H1 (cell line): ENCODE measurements around the gene URM1. TPM values are rescaled to one million over a fixed set of nuclear protein-coding genes. Genes with fewer than 3 reads are reported as not detected.

Source experiments
- CTCF ChIA-PET: fragments of 300-600 bp; sonication (Branson Sonifier 250); formaldehyde crosslinking; loops from one replicate; lab custom pipeline; 2021; ENCODE audit not compliant: partially characterized antibody; lab: Charles Lee
- POLR2A ChIA-PET: fragments of 300-600 bp; sonication (Branson Sonifier 250); formaldehyde crosslinking; loops from one replicate; lab custom pipeline; 2021; ENCODE audit warnings: inconsistent platforms; ENCODE audit not compliant: partially characterized antibody; lab: Charles Lee
- DNase-seq, 2 experiments: peaks; one replicate each; pipeline versions ENCODE4 v3.0.0 to v3.0.0-alpha.2; 2010 to 2022; ENCODE audit warnings: low spot score in 2 of 2, low read depth in 1 of 2, mixed read lengths in 1 of 2
- FAIRE-seq: peaks from 2 replicates; lab custom pipeline; 2011; peaks lifted over from hg19 to GRCh38; lab: Jason Lieb, UNC
- H2AFZ ChIP-seq: 2 replicates; pipeline ENCODE4 v1.8.1; 2012; ENCODE audit warnings: low read length, inconsistent platforms
- H2AK5ac ChIP-seq: 2 replicates; pipeline ENCODE4 v1.6.1; 2013; ENCODE audit warnings: low read depth, low read length
- H2BK120ac ChIP-seq: replicated peaks from 2 replicates; pipeline ENCODE3; 2013; ENCODE audit warnings: low read depth, low read length, inconsistent platforms
- H2BK12ac ChIP-seq: 2 replicates; pipeline ENCODE4 v1.6.1; 2013; ENCODE audit warnings: low read depth, low read length
- H2BK15ac ChIP-seq: 2 replicates; pipeline ENCODE4 v1.6.1; 2013; ENCODE audit warnings: low read length
- H2BK20ac ChIP-seq: 2 replicates; pipeline ENCODE4 v1.6.1; 2013; ENCODE audit warnings: low read length
- H2BK5ac ChIP-seq: 2 replicates; pipeline ENCODE4 v1.6.1; 2013; ENCODE audit warnings: low read depth, low read length
- H3K14ac ChIP-seq: 2 replicates; pipeline ENCODE4 v1.6.1; 2013; ENCODE audit warnings: inconsistent platforms; ENCODE audit not compliant: insufficient read length
- H3K18ac ChIP-seq: 2 replicates; pipeline ENCODE4 v1.6.1; 2013; ENCODE audit warnings: low read length; ENCODE audit errors: extremely low read depth
- H3K23ac ChIP-seq: 2 replicates; pipeline ENCODE4 v1.6.1; 2013; ENCODE audit warnings: inconsistent platforms; ENCODE audit not compliant: insufficient read length
- H3K23me2 ChIP-seq: 2 replicates; pipeline ENCODE4 v1.6.1; 2013; ENCODE audit warnings: low read depth, low read length
- H3K27ac ChIP-seq: 2 replicates; pipeline ENCODE4 v1.6.1; 2011; ENCODE audit warnings: low read depth, low read length, inconsistent platforms
- H3K27me3 ChIP-seq, 4 experiments: replicated peaks in 1 of 4; 1 replicate in 1 of 4; 2 replicates in 3 of 4; pipeline versions ENCODE4 v1.6.1 to v1.8.1; 2011 to 2013; ENCODE audit warnings: low read length in 3 of 4, mild to moderate bottlenecking in 3 of 4, inconsistent platforms in 2 of 4, mixed read lengths in 2 of 4, moderate library complexity in 1 of 4; ENCODE audit not compliant: control insufficient read depth in 3 of 4, insufficient read depth in 3 of 4; ENCODE audit errors: extremely low read depth in 1 of 4
- H3K36me3 ChIP-seq, 4 experiments: 2 replicates each; pipeline versions ENCODE4 v1.6.1 to v1.8.1; 2011 to 2013; ENCODE audit warnings: mild to moderate bottlenecking in 4 of 4, low read length in 3 of 4, moderate library complexity in 2 of 4, control low read depth in 1 of 4, inconsistent platforms in 1 of 4; ENCODE audit not compliant: insufficient read depth in 4 of 4, control insufficient read depth in 2 of 4
- H3K4ac ChIP-seq: replicated peaks from 2 replicates; pipeline ENCODE3; 2013; ENCODE audit warnings: low read length, low read depth, mixed read lengths, inconsistent platforms; ENCODE audit not compliant: insufficient read length
- H3K4me1 ChIP-seq, 4 experiments: replicated peaks in 1 of 4; 1 replicate in 1 of 4; 2 replicates in 3 of 4; pipeline versions ENCODE4 v1.6.1 to v1.8.1; 2011 to 2013; ENCODE audit warnings: low read length in 3 of 4, inconsistent platforms in 2 of 4, mixed read lengths in 1 of 4; ENCODE audit not compliant: insufficient read depth in 4 of 4, control insufficient read depth in 3 of 4
- H3K4me2 ChIP-seq, 2 experiments: 2 replicates each; pipeline versions ENCODE4 v1.6.1 to v1.8.1; 2011 to 2013; ENCODE audit warnings: low read depth in 2 of 2, low read length in 2 of 2, control low read depth in 1 of 2, inconsistent platforms in 1 of 2, mild to moderate bottlenecking in 1 of 2; ENCODE audit not compliant: insufficient read depth in 1 of 2
- H3K4me3 ChIP-seq, 4 experiments: fragments of 200-600, 300-600 bp in 1 of 4; sonication (generic), shearing (Covaris generic), sonication (Bioruptor Twin) in 1 of 4; 2 replicates each; pipeline versions ENCODE4 v1.5.1 to v1.8.1; 2011 to 2016; ENCODE audit warnings: low read length in 4 of 4, low read depth in 3 of 4, control low read depth in 2 of 4, inconsistent platforms in 2 of 4, mild to moderate bottlenecking in 2 of 4, mixed read lengths in 1 of 4, moderate library complexity in 1 of 4; ENCODE audit not compliant: insufficient read depth in 2 of 4; ENCODE audit errors: extremely low read depth in 1 of 4
- H3K56ac ChIP-seq: replicated peaks from 2 replicates; pipeline ENCODE3; 2013; ENCODE audit warnings: low read depth, mild to moderate bottlenecking, mixed read lengths, low read length, inconsistent platforms; ENCODE audit not compliant: insufficient read length
- H3K79me1 ChIP-seq: 2 replicates; pipeline ENCODE4 v1.6.1; 2013; ENCODE audit warnings: low read depth, low read length, control low read depth
- H3K79me2 ChIP-seq, 2 experiments: 2 replicates each; pipeline versions ENCODE4 v1.6.1 to v1.8.1; 2012 to 2013; ENCODE audit warnings: low read length in 2 of 2, mild to moderate bottlenecking in 2 of 2, inconsistent platforms in 1 of 2; ENCODE audit not compliant: insufficient read depth in 2 of 2, control insufficient read depth in 1 of 2
- H3K9ac ChIP-seq, 4 experiments: replicated peaks in 1 of 4; 1 replicate in 1 of 4; 2 replicates in 3 of 4; pipeline versions ENCODE4 v1.6.1 to v1.8.1; 2011 to 2013; ENCODE audit warnings: low read depth in 3 of 4, low read length in 3 of 4, control low read depth in 2 of 4, mild to moderate bottlenecking in 2 of 4, moderate library complexity in 2 of 4, inconsistent platforms in 1 of 4; ENCODE audit errors: extremely low read depth in 1 of 4
- H3K9me3 ChIP-seq, 2 experiments: 2 replicates each; pipeline versions ENCODE4 v1.6.1 to v1.8.1; 2012 to 2013; ENCODE audit warnings: mild to moderate bottlenecking in 2 of 2, moderate library complexity in 2 of 2, control low read depth in 1 of 2, inconsistent platforms in 1 of 2, low read depth in 1 of 2, low read length in 1 of 2, mixed read lengths in 1 of 2; ENCODE audit not compliant: insufficient read depth in 2 of 2
- H4K20me1 ChIP-seq, 2 experiments: replicated peaks in 1 of 2; 2 replicates each; pipeline versions ENCODE3 to v1.8.1; 2011 to 2013; ENCODE audit warnings: inconsistent platforms in 2 of 2, low read length in 2 of 2, mild to moderate bottlenecking in 1 of 2; ENCODE audit not compliant: insufficient read depth in 2 of 2, control insufficient read depth in 1 of 2
- H4K5ac ChIP-seq: 2 replicates; pipeline ENCODE4 v1.6.1; 2013; ENCODE audit warnings: low read length, low read depth, mixed read lengths, inconsistent platforms; ENCODE audit not compliant: insufficient read length
- H4K8ac ChIP-seq: 2 replicates; pipeline ENCODE4 v1.8.0; 2013; ENCODE audit warnings: mild to moderate bottlenecking, moderate library complexity, low read length, inconsistent platforms; ENCODE audit not compliant: insufficient read depth; ENCODE audit errors: extremely low read depth
- H4K91ac ChIP-seq: replicated peaks from 2 replicates; pipeline ENCODE3; 2013; ENCODE audit warnings: low read length, mixed read lengths, inconsistent platforms; ENCODE audit not compliant: insufficient read length
- CBX5 ChIP-seq: fragments of 300-800, 300-1000 bp; sonication (generic); IDR thresholded peaks from 2 replicates; pipeline ENCODE4 v1.7.1; 2016; ENCODE audit warnings: antibody characterized with exemption, low read length, low read depth
- CEBPB ChIP-seq: IDR thresholded peaks from 2 replicates; pipeline ENCODE4 v1.6.1; 2012; ENCODE audit warnings: low read depth, low read length
- CTBP2 ChIP-seq: IDR thresholded peaks from 2 replicates; pipeline ENCODE4 v1.7.0; 2011; ENCODE audit warnings: borderline replicate concordance, mild to moderate bottlenecking, moderate library complexity, mixed read lengths, low read length; ENCODE audit not compliant: insufficient read depth, insufficient read length
- GTF2F1 ChIP-seq: IDR thresholded peaks from 2 replicates; pipeline ENCODE4 v1.6.1; 2012; ENCODE audit warnings: low read depth, low read length, improper control_type of control experiment, borderline replicate concordance
- MAFK ChIP-seq: IDR thresholded peaks from 2 replicates; pipeline ENCODE4 v1.6.1; 2012; ENCODE audit warnings: low read depth, mild to moderate bottlenecking, improper control_type of control experiment, low read length
- POLR2A ChIP-seq, 2 experiments: IDR thresholded peaks; 1 replicate in 1 of 2; 2 replicates in 1 of 2; pipeline ENCODE4 v1.6.1; 2011; ENCODE audit warnings: low read depth in 2 of 2, low read length in 2 of 2, mild to moderate bottlenecking in 2 of 2; ENCODE audit errors: control extremely low read depth in 1 of 2
- SIRT6 ChIP-seq: IDR thresholded peaks from one replicate; pipeline ENCODE4 v1.7.1; 2012; ENCODE audit warnings: low read length, inconsistent platforms
- TAF1 ChIP-seq: IDR thresholded peaks from 2 replicates; pipeline ENCODE4 v1.6.1; 2011; ENCODE audit warnings: mild to moderate bottlenecking, low read depth, low read length
- USF2 ChIP-seq: IDR thresholded peaks from 2 replicates; pipeline ENCODE4 v1.6.1; 2011; ENCODE audit warnings: low read length, improper control_type of control experiment
- WGBS, 2 experiments: shearing (Covaris generic) in 1 of 2; methylation state at CpG; one replicate each; pipeline versions ENCODE4 v1.1.6 to v1.1.7; 2013 to 2015; ENCODE audit warnings: low lambda C conversion rate in 2 of 2, mixed read lengths in 2 of 2, inconsistent platforms in 1 of 2, low coverage in 1 of 2, missing lambda C conversion rate in 1 of 2; ENCODE audit not compliant: insufficient replicate concordance in 2 of 2, insufficient coverage in 1 of 2, insufficient read length in 1 of 2; ENCODE audit errors: extremely low coverage in 1 of 2, missing lambda C conversion rate in 1 of 2; 5-methylcytosine and 5-hydroxymethylcytosine counted together
- polyA plus RNA-seq, 7 experiments: library from polyadenylated mRNA; depleted of rRNA in 3 of 7; stranded (reverse) in 5 of 7; unstranded in 2 of 7; fragments of >200 nt in 5 of 7; fragments of 200-250 nt in 2 of 7; gene quantifications; 1 replicate in 5 of 7; 2 replicates in 1 of 7; 4 replicates in 1 of 7; pipeline versions ENCODE4 v1.2.1 to v1.2.3, GENCODE V29; 2011 to 2013; ENCODE audit warnings: missing spikeins in 2 of 7, mixed read lengths in 2 of 7
- total RNA-seq: library from RNA; stranded (reverse); fragmentation: NEBNext Ultra II Directional; extraction: Animal tissue kit (Norgen Biotek cat#: 25700); gene quantifications from 2 replicates; pipeline ENCODE4 v1.2.1, GENCODE V29; 2021

Gene URM1
- total and polyA plus RNA-seq, 2 of the 8 experiments (the other 6 are each of a cell fraction or from before 2014, with no cell fraction given): 58.3 to 62.3 TPM

GRCh38 chr9:128324401-128324800 lies 46.8 kb upstream of the URM1 start:
- Histone ChIP-seq H3K4me1 (no peaks in the 10 kb centered on the region; a peak in 3 of 7 replicates), H3K4ac (no peak overlapping the region), H3K56ac (no peak overlapping the region), H3K18ac (no peak overlapping the region), H3K79me2 (peaks cover 0 to 25% of the 10 kb centered on the region in 2 experiments; a peak in 2 of 4 replicates), H3K4me3 (no peak overlapping the region), H3K9me3 (no peaks in the 10 kb centered on the region), H3K79me1 (peaks cover 8% of the 10 kb centered on the region; the same call in 1 of the 2 replicates), H3K14ac (no peak overlapping the region), H2AK5ac (no peak overlapping the region), H4K91ac (no peak overlapping the region), H3K27me3 (no peaks in the 10 kb centered on the region), H3K9ac (no peak overlapping the region), H2BK120ac (no peak overlapping the region), H2AFZ (no peak overlapping the region), H3K4me2 (no peak overlapping the region; a peak in 1 of 4 replicates), H3K23me2 (peaks cover 7% of the 10 kb centered on the region), H2BK15ac (no peak overlapping the region)
- POLR2A ChIA-PET: interaction anchor here (0.6 to 3.1 kb wide), 4 partner anchors 12 to 228 kb away, joined by 3 to 10 read pairs (median 4); partner anchors contain the start of gene SPTAN1
- whole genome bisulfite sequencing, 2 experiments: 94% methylated on average over 1 of the region's 1 CpG; no CpG with 5 or more reads in 1 of the 2 experiments
- CTCF ChIA-PET: interaction anchor here (1.3 to 2.9 kb wide), 6 partner anchors 11 to 95 kb away, joined by 4 to 12 read pairs (median 4); no protein-coding TSS in a partner anchor
- FAIRE-seq: no peak
- TF ChIP-seq CEBPB (no peak), USF2 (no peak), GTF2F1 (no peak), MAFK (no peak), TAF1 (no peak), SIRT6 (no peak), POLR2A (IDR thresholded peaks at IDR 0.05; ENCODE audit: control extremely low read depth in 1 of 2, low read depth in 2 of 2, low read length in 2 of 2) (no peak), CTBP2 (no peak), CBX5 (no peak)
- TF ChIP-seq, all 59 proteins: peak for 0
- H3K36me3 ChIP-seq: peaks cover 0 to 11% (median 1%) of the 10 kb centered on the region in 4 experiments; a peak in 4 of 8 replicates
- H3K27ac ChIP-seq: no peak overlapping the region
- no peak overlapping the region for H2BK5ac ChIP-seq
- H4K20me1 ChIP-seq: peaks cover 1 to 3% of the 10 kb centered on the region in 2 experiments
- H2BK12ac ChIP-seq: no peak overlapping the region
- no peak overlapping the region for H4K5ac ChIP-seq
- no peak overlapping the region for H3K23ac ChIP-seq
- no peak overlapping the region for H2BK20ac ChIP-seq
- H4K8ac ChIP-seq: no peak overlapping the region
- no peak for DNase-seq
